ENCODE measurements around the gene DNAJB11. TPM values are rescaled to one million over a fixed set of nuclear protein-coding genes. Genes with fewer than 3 reads are reported as not detected.

Gene DNAJB11
- total RNA-seq, 1 donor from 2014 or later = 84.3 TPM

GRCh38 chr3:186540221-186540834, 30.2 kb upstream of the DNAJB11 start:
- Mint-ChIP-seq H3K36me3 (ENCODE audit: low read depth, unreplicated experiment) (peaks cover 7% of the 10 kb centered on the region), H3K27ac (ENCODE audit: unreplicated experiment) (no peak overlapping the region), H3K9me3 (ENCODE audit: unreplicated experiment) (no peaks in the 10 kb centered on the region), H3K27me3 (ENCODE audit: low read depth, unreplicated experiment) (peaks cover 3% of the 10 kb centered on the region), H3K4me1 (ENCODE audit: low read depth, unreplicated experiment) (peaks cover 17% of the 10 kb centered on the region), H3K4me3 (ENCODE audit: unreplicated experiment) (no peak overlapping the region)
- FAIRE-seq (no peak), DNase-seq (ENCODE audit: low read depth) (peak; percentile 54)
- H3K4me3 ChIP-seq (ENCODE audit: insufficient read depth, low read depth, low read length) = no peak overlapping the region
- H2AFZ ChIP-seq (ENCODE audit: low read depth, low read length) = no peak overlapping the region
- no peaks in the 10 kb centered on the region for H3K27me3 ChIP-seq (ENCODE audit: insufficient read depth, low read length)
- H3K36me3 ChIP-seq (ENCODE audit: insufficient read depth, low read length) = no peaks in the 10 kb centered on the region
- no peak for TF ChIP-seq EZH2 (IDR thresholded peaks at IDR 0.05; ENCODE audit: insufficient read depth, low read length)
- TF ChIP-seq, protein P1, sequence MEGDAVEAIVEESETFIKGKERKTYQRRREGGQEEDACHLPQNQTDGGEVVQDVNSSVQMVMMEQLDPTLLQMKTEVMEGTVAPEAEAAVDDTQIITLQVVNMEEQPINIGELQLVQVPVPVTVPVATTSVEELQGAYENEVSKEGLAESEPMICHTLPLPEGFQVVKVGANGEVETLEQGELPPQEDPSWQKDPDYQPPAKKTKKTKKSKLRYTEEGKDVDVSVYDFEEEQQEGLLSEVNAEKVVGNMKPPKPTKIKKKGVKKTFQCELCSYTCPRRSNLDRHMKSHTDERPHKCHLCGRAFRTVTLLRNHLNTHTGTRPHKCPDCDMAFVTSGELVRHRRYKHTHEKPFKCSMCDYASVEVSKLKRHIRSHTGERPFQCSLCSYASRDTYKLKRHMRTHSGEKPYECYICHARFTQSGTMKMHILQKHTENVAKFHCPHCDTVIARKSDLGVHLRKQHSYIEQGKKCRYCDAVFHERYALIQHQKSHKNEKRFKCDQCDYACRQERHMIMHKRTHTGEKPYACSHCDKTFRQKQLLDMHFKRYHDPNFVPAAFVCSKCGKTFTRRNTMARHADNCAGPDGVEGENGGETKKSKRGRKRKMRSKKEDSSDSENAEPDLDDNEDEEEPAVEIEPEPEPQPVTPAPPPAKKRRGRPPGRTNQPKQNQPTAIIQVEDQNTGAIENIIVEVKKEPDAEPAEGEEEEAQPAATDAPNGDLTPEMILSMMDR (IDR thresholded peaks at IDR 0.05; ENCODE audit: insufficient read depth, low read depth, low read length) = peak; percentile 84
- H4K20me1 ChIP-seq (ENCODE audit: insufficient read depth, low read length) = no peaks in the 10 kb centered on the region
- H3K9me3 ChIP-seq (ENCODE audit: insufficient read depth, low read depth, low read length) = no peaks in the 10 kb centered on the region
- peak overlapping the region; percentile 20 for H3K4me2 ChIP-seq (ENCODE audit: low read length)
- H3K4me1 ChIP-seq (ENCODE audit: insufficient read depth, low read length) = peaks cover 12% of the 10 kb centered on the region
- no peak overlapping the region for H3K9ac ChIP-seq (ENCODE audit: low read length)
- H3K79me2 ChIP-seq (ENCODE audit: insufficient read depth, low read length) = no peaks in the 10 kb centered on the region
- peak overlapping the region; percentile 32 for H3K27ac ChIP-seq (ENCODE audit: low read depth, low read length)

DNA sequence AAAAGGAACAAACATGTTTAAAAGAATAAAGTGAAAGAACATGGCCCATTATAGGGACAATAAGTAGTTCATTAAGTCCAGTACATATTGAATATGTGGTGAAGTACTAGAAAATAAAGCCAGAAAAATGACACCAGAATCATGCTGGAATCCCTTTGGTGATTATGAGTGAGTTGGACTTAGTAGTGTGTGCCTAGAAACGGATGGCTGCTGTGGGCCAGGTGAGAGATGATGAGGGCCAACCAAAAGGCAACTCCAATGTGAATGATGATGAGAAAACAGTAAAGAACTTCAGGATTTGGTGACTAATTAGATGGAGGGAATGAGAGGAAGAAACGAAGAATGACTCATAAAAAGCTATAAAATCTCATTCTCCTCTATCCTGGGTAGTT, 29.7 kb upstream of the DNAJB11 start:
- TF ChIP-seq, protein P1 (IDR thresholded peaks at IDR 0.05; ENCODE audit: insufficient read depth, low read depth, low read length) = no peak
- TF ChIP-seq EZH2 (IDR thresholded peaks at IDR 0.05; ENCODE audit: insufficient read depth, low read length) = no peak
- Histone ChIP-seq H3K4me2 (ENCODE audit: low read length) (peak overlapping the region; percentile 20), H3K27ac (ENCODE audit: low read depth, low read length) (peak overlapping the region; percentile 32), H3K9me3 (ENCODE audit: insufficient read depth, low read depth, low read length) (no peaks in the 10 kb centered on the region), H3K4me3 (ENCODE audit: insufficient read depth, low read depth, low read length) (no peak overlapping the region), H4K20me1 (ENCODE audit: insufficient read depth, low read length) (no peaks in the 10 kb centered on the region), H3K4me1 (ENCODE audit: insufficient read depth, low read length) (peaks cover 12% of the 10 kb centered on the region), H2AFZ (ENCODE audit: low read depth, low read length) (no peak overlapping the region), H3K79me2 (ENCODE audit: insufficient read depth, low read length) (no peaks in the 10 kb centered on the region), H3K27me3 (ENCODE audit: insufficient read depth, low read length) (no peaks in the 10 kb centered on the region), H3K9ac (ENCODE audit: low read length) (no peak overlapping the region), H3K36me3 (ENCODE audit: insufficient read depth, low read length) (no peaks in the 10 kb centered on the region)
- DNase-seq (ENCODE audit: low read depth) (peak; percentile 25), FAIRE-seq (no peak)
- Mint-ChIP-seq H3K4me3 (ENCODE audit: unreplicated experiment) (no peak overlapping the region), H3K27me3 (ENCODE audit: low read depth, unreplicated experiment) (peaks cover 3% of the 10 kb centered on the region), H3K9me3 (ENCODE audit: unreplicated experiment) (no peaks in the 10 kb centered on the region), H3K36me3 (ENCODE audit: low read depth, unreplicated experiment) (peaks cover 7% of the 10 kb centered on the region), H3K27ac (ENCODE audit: unreplicated experiment) (no peak overlapping the region), H3K4me1 (ENCODE audit: low read depth, unreplicated experiment) (peaks cover 17% of the 10 kb centered on the region)

- peaks cover 2% of the 10 kb centered on the region for H3K36me3 ChIP-seq (ENCODE audit: insufficient read depth, low read length)
- H4K20me1 ChIP-seq (ENCODE audit: insufficient read depth, low read length) = no peaks in the 10 kb centered on the region
- no peak within 1 kb of the TSS for H3K9ac ChIP-seq (ENCODE audit: low read length)
- H3K27me3 Mint-ChIP-seq (ENCODE audit: low read depth, unreplicated experiment) = no peaks in the 10 kb centered on the region
- no peak within 1 kb of the TSS for H3K27ac ChIP-seq (ENCODE audit: low read depth, low read length)
- H3K36me3 Mint-ChIP-seq (ENCODE audit: low read depth, unreplicated experiment) = peaks cover 2% of the 10 kb centered on the region
- H3K4me3 ChIP-seq (ENCODE audit: insufficient read depth, low read depth, low read length) = no peak within 1 kb of the TSS
- no peak for DNase-seq (ENCODE audit: low read depth)
- no peaks in the 10 kb centered on the region for H3K9me3 ChIP-seq (ENCODE audit: insufficient read depth, low read depth, low read length)
- no peak for FAIRE-seq
- TF ChIP-seq, protein P1 (IDR thresholded peaks at IDR 0.05; ENCODE audit: insufficient read depth, low read depth, low read length) = no peak
- TF ChIP-seq EZH2 (IDR thresholded peaks at IDR 0.05; ENCODE audit: insufficient read depth, low read length) = no peak
- H3K9me3 Mint-ChIP-seq (ENCODE audit: unreplicated experiment) = no peaks in the 10 kb centered on the region
- no peak within 1 kb of the TSS for H3K27ac Mint-ChIP-seq (ENCODE audit: unreplicated experiment)
- H3K4me3 Mint-ChIP-seq (ENCODE audit: unreplicated experiment) = no peak within 1 kb of the TSS
- H3K4me2 ChIP-seq (ENCODE audit: low read length) = no peak within 1 kb of the TSS
- H2AFZ ChIP-seq (ENCODE audit: low read depth, low read length) = no peak within 1 kb of the TSS
- no peaks in the 10 kb centered on the region for H3K79me2 ChIP-seq (ENCODE audit: insufficient read depth, low read length)
- peaks cover 12% of the 10 kb centered on the region for H3K4me1 Mint-ChIP-seq (ENCODE audit: low read depth, unreplicated experiment)
- no peaks in the 10 kb centered on the region for H3K27me3 ChIP-seq (ENCODE audit: insufficient read depth, low read length)
- H3K4me1 ChIP-seq (ENCODE audit: insufficient read depth, low read length) = peaks cover 5% of the 10 kb centered on the region
Observed at GRCh38 chr3:186544281-186544680, 26.2 kb upstream of the DNAJB11 start, which contains the start of gene CRYGS. Gene CRYGS, minus strand, starts transcription at chr3:186544380. Its CDS starts 54 bp downstream, at chr3:186544326.

Measured in astrocyte (in vitro differentiated cells and primary cell).